Measurements from ENCODE around the gene EEPD1.
"Not testable (repeated sequence)": the region's sequence is repeated elsewhere in the genome, so short reads cannot be mapped to it uniquely, and the experiment has no call there.

Gene EEPD1

DNA sequence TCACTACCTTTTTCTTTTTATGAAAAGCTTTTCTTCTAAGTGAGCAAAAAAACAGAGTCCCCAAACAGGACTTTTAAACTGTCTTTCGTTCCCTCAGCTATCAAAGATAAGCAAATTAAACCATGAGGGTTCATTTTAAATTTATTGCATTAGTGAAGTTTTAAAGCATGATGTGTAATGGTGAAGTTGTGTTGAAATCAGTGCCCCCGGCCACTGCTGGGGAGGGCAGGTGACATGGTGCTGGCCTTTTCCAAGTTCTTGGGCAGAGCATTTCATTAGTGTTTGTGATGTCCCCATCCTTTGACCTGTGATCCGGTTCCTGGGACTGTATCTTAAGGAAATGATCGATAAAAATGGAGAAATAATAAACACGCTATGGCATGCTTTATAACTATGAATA, 96.0 kb downstream of the EEPD1 start:
- no peak for DNase-seq (ENCODE audit: extremely low read depth in 1 of 2, low read depth in 1 of 2)

DNA sequence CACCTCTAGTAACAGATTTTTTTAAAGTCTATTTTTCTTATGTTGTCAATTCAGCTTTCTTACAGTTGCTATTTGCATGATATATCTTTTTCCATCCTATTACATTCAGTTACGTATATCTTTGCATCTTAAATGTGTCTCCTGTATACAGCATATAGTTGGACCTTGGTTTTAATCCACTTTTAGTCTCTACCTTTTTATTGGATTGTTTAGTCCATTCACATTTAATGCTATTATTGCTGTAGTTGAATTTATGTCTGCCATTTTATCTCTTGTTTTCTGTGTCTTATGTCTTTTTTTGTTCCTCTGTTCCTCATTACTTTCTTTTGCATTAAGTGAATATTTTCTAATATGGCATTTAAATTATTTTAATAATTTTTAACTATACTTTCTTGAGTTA, 100.6 kb downstream of the EEPD1 start:
- no peak for DNase-seq (ENCODE audit: extremely low read depth in 1 of 2, low read depth in 1 of 2)

DNA sequence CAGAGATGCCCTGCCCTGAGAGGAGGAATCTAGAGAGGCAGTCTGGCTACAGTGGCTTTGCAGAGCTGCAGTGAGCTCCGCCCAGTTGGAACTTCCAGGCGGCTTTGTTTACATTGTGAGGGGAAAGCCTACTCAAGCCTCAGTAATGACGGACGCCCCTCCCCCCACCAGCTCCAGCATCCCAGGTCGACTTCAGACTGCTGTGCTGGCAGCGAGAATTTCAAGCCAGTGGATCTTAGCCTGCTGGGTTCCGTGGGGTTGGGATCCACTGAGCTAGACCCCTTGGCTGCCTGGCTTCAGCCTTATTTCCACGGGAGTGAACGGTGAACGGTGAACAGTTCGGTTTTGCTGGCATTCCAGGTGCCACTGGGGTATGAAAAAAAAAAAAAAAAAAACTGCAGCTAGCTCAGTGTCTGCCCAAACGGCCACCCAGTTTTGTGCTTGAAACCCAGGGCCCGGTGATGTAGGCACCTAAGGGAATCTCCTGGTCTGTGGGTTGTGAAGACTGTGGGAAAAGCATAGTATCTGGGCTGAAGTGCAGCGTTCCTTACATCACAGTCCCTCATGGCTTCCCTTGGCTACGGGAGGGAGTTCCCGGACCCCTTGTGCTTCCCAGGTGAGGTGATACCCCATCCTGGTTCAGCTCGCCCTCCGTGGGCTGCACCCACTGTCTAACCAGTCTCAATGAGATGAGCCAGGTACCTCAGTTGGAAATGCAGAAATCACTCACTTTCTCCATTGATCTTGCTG, 105.6 kb downstream of the EEPD1 start:
- not testable (repeated sequence) for DNase-seq (ENCODE audit: extremely low read depth in 1 of 2, low read depth in 1 of 2)

DNA sequence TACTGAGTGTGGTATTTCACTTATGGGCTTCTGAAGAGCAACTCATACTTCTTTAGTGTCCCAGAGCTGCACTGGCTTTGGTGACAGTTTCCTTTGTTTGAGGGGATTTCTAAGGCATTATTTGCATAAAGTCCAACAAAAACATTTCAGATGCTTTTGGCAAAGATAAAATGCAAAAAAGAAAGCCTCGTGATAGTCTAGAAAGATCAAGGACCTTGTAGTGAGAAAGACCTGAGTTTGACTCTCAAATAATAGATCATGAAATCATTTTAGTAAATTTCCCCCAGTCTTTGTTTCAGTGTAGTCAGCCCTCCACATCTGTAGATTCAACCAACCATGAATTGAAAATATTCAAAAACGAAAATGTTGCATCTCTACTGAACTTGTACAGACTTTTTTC, 107.4 kb downstream of the EEPD1 start:
- no peak for DNase-seq (ENCODE audit: extremely low read depth in 1 of 2, low read depth in 1 of 2)

DNA sequence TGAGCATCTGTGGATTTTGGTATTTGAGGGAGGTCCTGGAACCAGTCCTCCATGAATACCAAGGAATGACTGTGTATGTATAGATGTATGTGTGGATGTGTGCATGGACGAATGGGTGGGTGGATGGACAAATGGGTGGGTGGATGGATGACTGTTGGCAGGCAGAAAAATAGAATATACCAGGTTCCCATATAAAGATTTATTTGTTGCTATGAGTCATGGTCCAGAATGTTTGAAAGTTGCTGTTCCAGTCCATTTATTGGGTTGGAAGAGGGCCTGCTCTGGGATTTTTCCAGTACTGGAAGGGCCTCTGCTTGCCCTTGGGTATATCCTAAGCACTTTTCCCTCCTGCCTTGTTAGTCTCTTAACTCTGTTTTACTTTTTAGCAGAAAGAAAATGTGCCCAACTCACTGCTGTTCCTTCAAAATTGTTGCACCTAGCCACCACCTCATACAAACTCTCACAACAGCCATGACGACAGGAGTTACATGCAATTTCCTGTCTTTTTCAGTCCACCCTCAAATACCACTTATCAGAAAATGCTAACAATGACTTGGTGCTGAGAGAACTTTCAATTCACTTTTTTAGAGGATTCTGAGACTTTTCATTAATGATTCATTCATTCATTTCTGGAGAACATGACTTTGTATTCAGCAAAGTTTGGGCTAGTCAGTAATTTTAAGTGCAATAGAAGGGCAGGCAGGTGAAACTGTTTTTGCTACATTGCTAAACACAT, 108.1 kb downstream of the EEPD1 start:
- DNase-seq (ENCODE audit: extremely low read depth in 1 of 2, low read depth in 1 of 2), result no peak

- DNase-seq (ENCODE audit: extremely low read depth in 1 of 2, low read depth in 1 of 2), result no peak
Observed at GRCh38 chr7:36262309-36263094, 109.4 kb downstream of the EEPD1 start.

- DNase-seq (ENCODE audit: extremely low read depth in 1 of 2, low read depth in 1 of 2), result no peak
Observed at GRCh38 chr7:36263095-36263484, 110.0 kb downstream of the EEPD1 start.

GRCh38 chr7:36264123-36264801, 111.2 kb downstream of the EEPD1 start:
- DNase-seq (ENCODE audit: extremely low read depth in 1 of 2, low read depth in 1 of 2), result no peak

DNA sequence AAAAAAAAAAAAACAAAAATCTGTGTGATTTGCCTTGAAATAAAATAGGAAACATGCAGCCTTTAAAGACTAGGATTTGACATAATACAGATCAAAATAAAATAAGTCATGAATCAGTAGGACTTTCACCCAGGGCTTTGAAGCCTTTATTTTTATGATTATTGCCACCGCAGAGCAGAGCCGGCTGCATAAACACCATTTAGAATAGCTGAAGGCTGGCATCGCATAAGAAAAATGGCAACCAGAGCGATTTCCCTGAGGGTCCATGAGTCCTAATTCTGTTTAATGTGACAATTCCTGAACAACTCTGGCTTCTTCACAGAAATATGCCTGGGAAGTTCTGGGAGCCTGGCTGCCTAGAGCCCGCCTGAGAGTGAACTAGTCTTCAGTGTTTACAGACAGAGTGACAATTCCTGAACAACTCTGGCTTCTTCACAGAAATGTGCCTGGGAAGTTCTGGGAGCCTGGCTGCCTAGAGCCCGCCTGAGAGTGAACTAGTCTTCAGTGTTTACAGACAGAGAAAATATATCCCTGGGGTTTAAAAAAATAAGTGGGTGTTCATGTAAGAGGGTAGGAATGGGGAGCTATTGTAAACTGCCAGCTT, 112.0 kb downstream of the EEPD1 start:
- no peak for DNase-seq (ENCODE audit: extremely low read depth in 1 of 2, low read depth in 1 of 2)

DNA sequence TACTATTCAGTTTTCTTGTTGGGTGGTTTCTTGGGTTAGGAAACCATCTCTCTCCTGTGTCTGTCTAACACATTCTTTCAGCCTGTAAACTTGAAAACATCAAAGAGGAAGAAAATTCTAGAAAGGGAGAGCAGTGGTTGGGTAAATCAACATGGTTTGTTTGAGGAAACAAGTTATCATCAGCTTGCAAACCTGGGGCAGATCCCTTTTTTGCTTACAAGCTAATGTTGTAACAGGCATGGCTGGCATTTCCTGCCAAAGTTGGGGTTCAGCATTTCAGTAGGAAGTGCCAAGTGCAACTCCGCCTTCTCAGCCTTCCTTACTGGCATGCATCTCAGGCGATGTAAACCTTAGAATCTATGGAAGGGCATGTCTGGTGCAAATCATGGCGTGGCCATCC, 112.6 kb downstream of the EEPD1 start:
- no peak for DNase-seq (ENCODE audit: extremely low read depth in 1 of 2, low read depth in 1 of 2)

DNA sequence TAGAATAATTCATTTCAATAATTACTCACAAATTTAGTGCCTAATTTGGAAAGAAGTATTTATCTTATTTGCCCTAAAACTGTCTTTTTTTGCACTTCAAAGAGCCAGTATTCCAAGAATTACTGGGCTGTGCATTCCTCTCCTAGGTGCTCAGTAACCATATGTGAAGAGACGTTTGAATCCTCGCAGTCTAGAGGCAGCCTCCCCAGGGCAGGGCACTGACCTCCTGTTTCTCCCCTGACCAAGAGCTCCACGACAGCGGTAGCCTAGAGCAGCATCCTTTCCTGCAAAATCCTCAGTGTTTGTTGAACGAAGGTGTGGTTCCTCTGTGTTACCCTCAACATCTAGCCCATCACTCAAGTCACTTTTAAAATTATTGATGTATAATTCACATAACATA, 113.1 kb downstream of the EEPD1 start:
- DNase-seq (ENCODE audit: extremely low read depth in 1 of 2, low read depth in 1 of 2), result no peak

DNA sequence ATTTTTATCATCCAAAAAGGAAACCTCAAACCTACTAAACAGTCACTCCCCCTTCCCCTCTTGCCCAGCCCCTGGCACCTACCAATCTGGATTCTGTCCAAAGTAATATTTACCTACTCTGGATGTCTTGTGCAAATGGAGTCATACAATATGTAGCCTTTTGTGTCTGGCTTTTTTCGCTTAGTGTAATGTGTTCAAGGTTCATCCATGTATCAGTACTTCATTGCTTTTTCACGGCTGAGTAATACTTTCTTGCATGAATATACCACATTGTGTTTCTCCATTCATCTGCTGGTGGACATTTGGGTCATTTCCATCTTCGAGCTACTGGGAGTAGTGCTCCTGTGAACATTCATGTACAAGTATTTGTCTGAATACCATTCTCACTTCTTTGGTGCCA, 113.6 kb downstream of the EEPD1 start:
- no peak for DNase-seq (ENCODE audit: extremely low read depth in 1 of 2, low read depth in 1 of 2)

- no peak for DNase-seq (ENCODE audit: extremely low read depth in 1 of 2, low read depth in 1 of 2)
Observed at GRCh38 chr7:36272211-36272566, 119.1 kb downstream of the EEPD1 start.

GRCh38 chr7:36272567-36273269, 119.7 kb downstream of the EEPD1 start:
- DNase-seq (ENCODE audit: extremely low read depth in 1 of 2, low read depth in 1 of 2), result no peak

GRCh38 chr7:36273836-36274235, 120.8 kb downstream of the EEPD1 start:
- DNase-seq (ENCODE audit: extremely low read depth in 1 of 2, low read depth in 1 of 2), result no peak

- DNase-seq (ENCODE audit: extremely low read depth in 1 of 2, low read depth in 1 of 2), result no peak
Observed at GRCh38 chr7:36275735-36276284, 122.8 kb downstream of the EEPD1 start.

DNA sequence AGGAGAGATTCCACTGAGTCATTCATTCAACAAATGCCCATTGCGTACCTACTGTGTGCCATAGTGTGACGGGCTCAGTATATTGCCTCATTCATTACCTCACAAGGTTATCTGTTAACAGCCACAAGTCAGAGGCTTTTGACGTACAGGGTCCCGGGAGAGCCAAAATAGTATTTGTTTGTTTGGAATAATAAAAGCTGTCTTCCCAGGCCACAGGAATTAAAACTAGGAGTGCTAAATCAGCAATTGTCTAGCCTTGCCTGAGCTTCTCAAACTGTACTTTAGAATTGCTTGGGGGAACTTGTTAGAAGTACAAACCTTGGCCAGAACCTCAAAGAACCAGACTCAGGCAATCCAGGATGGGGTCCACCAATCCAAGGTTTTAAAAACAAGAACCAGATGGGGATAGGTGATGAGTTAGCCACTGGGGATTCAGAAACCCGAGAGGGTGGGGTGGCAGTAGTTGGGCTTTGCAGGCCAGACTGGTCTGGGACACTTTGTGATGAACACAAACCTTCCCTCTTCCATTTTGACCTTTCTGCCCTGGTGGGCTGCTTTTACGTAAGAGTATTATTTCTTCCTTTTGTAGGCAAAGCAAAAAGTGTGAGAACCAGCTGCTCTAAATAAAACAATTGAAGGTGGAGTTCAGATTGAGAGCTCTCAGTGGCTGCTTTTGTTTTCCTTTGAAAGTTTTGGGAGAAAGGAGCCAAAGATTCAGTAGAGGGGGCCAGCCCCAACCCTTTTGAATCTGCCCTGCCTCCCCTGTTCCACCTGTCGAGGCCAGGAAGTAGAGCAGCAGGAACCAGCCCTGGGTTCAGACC, 123.6 kb downstream of the EEPD1 start:
- no peak for DNase-seq (ENCODE audit: extremely low read depth in 1 of 2, low read depth in 1 of 2)

GRCh38 chr7:36277249-36277542, 124.1 kb downstream of the EEPD1 start:
- DNase-seq (ENCODE audit: extremely low read depth in 1 of 2, low read depth in 1 of 2), result no peak

- no peak for DNase-seq (ENCODE audit: extremely low read depth in 1 of 2, low read depth in 1 of 2)
Observed at GRCh38 chr7:36278069-36278619, 125.1 kb downstream of the EEPD1 start.
